Cardiac septum (tissue), 1 donor: Measurements from ENCODE around the gene SGTA. TPM values are rescaled to one million over a fixed set of nuclear protein-coding genes. Genes with fewer than 3 reads are reported as not detected.
"Not testable (repeated sequence)": the region's sequence is repeated elsewhere in the genome, so short reads cannot be mapped to it uniquely, and the experiment has no call there.

Source experiments
- DNase-seq: peaks from one replicate; pipeline ENCODE4 v3.0.0-alpha.2; 2020; ENCODE audit warnings: low spot score
- intact Hi-C: fragments of 100-400 bp; cut with DNase I; formaldehyde crosslinking; loops from one replicate; pipeline ENCODE4 v1.14.0; 2022
- total RNA-seq: library from RNA; stranded (reverse); fragmentation: NEBNext Ultra II Directional; extraction: Animal tissue kit (Norgen Biotek cat#: 25700); gene quantifications from one replicate; pipeline ENCODE4 v1.2.1, GENCODE V29; 2021
- donor health status: DM: no; HTN: no; CAD: no.

Gene SGTA
- total RNA-seq, 1 donor from 2014 or later = 54.1 TPM

DNA sequence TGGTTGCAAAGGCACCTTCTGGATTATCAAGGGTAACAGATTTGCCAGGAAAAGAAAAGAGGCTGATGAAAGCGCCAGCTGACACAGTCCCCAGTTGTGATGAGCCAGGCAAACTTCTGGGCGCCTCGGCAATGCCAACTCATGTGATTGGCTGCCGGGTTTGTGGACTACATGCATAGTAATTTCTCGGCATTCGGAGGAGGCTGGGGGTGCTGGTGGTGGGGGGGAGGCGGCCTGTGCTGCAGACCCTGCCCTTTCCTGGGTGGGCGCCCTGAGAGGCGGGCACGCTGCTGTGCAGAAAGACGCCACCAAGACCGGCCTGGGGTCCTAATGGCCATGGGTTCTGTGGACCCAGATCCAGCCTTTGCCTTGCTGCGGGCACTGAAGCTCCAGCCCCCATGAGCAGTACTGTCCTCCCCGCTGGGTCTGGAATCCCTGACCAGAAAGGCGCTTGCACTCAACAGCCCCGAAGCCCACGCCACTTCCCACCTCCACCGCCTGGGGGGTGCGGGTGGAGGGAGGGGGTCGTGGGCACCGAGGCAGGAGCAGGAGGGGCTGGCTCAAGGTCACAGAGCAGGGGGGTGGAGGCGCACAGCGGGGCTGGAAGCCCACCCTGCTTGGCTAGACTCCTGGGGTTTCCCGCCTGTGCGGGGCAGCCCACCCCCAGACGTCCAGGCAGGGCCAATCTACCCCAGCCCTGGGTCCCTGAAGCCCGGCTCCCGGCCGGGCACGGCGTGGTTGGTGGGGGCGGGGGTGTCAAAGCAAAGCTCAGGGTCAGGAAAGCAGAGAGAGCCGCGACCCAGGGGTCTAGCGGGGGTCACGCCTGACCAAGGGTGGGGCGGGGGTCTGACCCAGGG, 62.9 kb downstream of the SGTA start:
- DNase-seq = no peak
- intact Hi-C loops = loop anchor here (2.0 to 5.0 kb wide), 2 partner anchors 25 to 52 kb away; no protein-coding TSS in a partner anchor

GRCh38 chr19:2719232-2719735, 63.8 kb downstream of the SGTA start:
- intact Hi-C loops = no loop called here
- no peak for DNase-seq

DNA sequence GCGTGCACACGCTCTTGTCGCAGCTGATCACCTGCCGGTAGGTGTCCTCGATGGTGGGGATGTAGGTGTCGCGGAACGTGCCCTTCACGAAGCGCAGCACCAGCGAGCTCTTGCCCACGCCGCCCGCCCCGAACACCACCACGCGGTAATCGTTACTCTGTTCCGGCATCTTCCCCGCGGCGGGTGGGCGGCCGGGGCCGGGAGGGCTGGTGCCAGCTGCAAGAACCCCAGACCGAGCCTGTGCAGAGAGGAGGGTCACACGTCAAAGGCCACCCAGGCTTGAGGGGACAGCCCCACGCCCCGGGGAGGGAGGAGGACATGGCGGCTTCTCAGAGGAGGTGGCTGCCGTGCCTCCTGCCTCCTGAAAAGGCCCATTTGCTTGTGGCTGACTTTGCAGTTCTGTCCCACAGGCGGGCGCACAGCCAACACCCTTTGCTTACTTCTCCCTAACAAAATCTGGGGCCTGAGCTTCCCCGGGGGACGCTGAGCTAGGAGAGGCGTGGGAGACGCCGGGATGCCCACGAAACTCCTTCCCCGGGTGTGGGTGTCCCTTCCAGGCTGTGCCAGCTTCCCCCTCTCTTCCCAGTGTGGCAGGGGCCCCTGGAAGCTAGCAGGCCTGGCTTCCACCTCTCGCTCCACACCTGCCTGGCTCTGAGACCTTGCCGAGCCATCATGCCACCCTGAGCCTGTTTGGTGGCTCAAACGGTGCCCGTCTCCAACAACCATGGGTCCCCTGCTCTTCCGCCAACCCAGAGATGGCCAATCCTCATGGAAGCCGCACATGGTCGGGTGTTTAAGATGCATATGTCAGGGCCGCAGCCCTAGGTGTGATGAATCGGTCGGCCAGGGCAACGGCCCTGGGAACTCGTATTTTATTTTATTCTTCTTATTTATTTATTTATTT, 65.2 kb downstream of the SGTA start:
- intact Hi-C loops = no loop called here
- no peak for DNase-seq

GRCh38 chr19:2716722-2717637, 66.1 kb downstream of the SGTA start:
- intact Hi-C loops = no loop called here
- DNase-seq = no peak

DNA sequence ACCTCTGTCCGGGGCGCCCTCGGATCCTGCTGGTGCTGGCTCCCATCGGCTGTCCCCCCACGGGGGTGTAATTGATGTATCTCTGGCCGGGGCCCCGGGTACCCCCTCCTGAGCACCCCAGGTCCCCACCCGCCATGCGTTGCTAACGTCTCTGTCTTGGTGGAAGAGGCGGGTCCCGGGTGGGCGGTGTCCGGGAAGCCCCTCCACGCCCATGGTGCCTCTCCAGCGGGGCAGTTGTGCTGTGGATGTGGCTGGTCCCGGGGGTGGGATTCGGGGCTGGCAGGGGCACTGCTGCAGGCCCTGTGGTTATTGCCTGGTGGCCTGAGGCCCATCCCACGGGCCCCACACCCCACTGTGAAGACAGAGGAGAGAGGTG, 66.8 kb downstream of the SGTA start:
- intact Hi-C loops = no loop called here
- no peak for DNase-seq

DNA sequence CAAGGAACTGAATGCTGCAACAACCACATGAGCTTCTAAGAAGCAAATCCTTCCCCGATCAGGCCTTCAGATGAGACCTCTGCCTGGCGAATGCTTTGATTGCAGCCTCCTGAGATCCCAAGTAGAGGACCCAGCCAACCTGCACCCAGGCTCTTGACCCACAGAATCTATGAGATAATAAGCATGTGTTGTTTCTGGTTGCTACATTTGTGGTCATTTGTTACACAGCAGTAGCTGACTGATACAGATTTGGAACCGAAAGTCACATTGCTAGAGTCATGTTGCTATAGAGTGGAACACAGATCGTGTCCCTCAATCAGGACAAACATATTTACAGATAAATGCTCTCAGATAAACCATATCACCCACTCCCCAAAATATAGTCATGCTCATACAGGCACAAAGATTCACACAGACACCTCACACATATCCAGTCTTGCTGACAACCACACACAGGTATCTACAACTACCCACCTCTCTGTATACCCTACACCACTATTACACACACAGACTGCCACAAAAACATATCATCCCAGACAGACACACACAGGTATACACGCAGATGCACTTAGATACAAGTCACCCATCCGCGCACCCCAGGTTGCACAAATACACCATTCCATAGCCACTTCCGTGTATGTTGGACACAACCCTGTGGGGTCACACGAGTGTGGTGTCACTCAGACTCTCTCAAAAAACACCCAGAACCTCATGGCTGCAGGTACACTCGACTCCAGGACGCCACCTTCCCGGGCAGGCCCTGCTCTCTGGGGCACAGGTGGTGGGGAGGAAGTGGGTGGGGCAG, 67.4 kb downstream of the SGTA start:
- intact Hi-C loops = no loop called here
- no peak for DNase-seq

DNA sequence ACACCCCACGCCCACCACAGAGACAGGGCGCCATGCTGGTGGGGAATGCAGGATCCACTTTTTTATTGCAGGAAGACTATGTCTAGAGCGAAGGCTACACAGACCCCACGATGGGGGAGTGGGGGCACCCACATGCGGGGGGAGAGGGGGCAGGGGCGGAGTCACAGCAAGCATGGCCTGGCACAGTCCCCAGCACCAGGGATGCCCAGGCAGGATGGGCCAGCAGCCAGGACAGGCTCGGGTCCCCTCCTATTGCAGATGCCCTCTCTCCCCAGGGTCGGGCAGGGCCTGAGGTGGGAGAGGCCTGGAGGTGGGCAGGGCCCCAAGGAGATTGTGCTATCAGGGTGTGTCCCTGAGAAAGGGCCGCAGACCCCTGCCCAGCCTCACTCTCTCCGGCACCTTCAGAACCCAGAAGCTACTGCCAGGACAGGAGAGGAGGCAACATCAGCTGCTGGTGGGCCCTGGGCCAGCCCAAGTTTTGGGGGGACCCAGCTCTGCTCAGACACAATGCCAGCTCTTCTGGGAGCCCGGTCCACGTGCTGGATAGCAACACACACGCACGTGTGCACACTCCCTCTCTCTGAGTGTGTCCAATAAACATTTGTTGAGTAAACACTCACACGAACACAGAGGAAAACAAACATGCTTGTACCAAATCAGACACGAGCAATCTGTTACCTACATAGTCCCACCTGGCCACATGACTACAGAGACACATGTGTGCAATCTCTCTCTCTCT, 68.4 kb downstream of the SGTA start:
- intact Hi-C loops = no loop called here
- no peak for DNase-seq

DNA sequence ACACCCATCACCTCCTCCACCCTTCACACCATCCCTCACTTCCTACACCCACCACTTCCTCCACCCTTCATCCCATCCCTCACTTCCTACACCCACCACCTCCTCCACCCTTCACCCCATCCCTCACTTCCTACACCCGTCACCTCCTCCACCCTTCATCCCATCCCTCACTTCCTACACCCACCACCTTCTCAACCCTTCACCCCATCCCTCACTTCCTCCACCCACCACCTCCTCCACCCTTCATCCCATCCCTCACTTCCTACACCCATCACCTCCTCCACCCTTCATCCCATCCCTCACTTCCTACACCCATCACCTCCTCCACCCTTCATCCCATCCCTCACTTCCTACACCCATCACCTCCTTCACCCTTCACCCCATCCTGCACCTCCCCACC, 69.0 kb downstream of the SGTA start:
- DNase-seq, intact Hi-C loops: not testable (repeated sequence)

DNA sequence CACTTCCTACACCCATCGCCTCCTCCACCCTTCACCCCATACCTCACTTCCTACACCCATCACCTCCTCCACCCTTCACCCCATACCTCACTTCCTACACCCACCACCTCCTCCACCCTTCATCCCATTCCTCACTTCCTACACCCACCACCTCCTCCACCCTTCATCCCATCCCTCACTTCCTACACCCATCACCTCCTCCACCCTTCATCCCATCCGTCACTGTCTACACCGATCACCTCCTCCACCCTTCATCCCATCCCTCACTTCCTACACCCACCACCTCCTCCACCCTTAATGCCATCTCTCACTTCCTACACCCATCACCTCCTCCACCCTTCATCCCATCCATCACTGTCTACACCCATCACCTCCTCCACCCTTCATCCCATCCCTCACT, 69.9 kb downstream of the SGTA start:
- DNase-seq, intact Hi-C loops: not testable (repeated sequence)

- intact Hi-C loops = no loop called here
- DNase-seq = no peak
Observed at GRCh38 chr19:2711875-2712205, 71.2 kb downstream of the SGTA start.

GRCh38 chr19:2711172-2711874, 71.8 kb downstream of the SGTA start:
- intact Hi-C loops = no loop called here
- no peak for DNase-seq

GRCh38 chr19:2706251-2706650, 76.8 kb downstream of the SGTA start:
- intact Hi-C loops = no loop called here
- no peak for DNase-seq

Other genes starting within 250 kb of the SGTA start
- gene GNG7, start 80.6 kb downstream of the SGTA start, total RNA-seq = 30.9 TPM
- 113 TPM for gene DIRAS1, start 61.9 kb downstream of the SGTA start, total RNA-seq
- gene SLC39A3, start 43.3 kb downstream of the SGTA start, total RNA-seq = 17.9 TPM
- 34.6 TPM for gene THOP1, start 2.2 kb upstream of the SGTA start, total RNA-seq
- gene ZNF554, start 36.6 kb upstream of the SGTA start, total RNA-seq = 5.6 TPM
- 6.9 TPM for gene ZNF555, start 58.2 kb upstream of the SGTA start, total RNA-seq
- gene ZNF556, start 84.1 kb upstream of the SGTA start, total RNA-seq = not detected
- gene ZNF57, start 117.7 kb upstream of the SGTA start, total RNA-seq = 1.8 TPM
- gene ZNF77, start 161.7 kb upstream of the SGTA start, total RNA-seq = 2.0 TPM
- 1.0 TPM for gene TLE6, start 194.3 kb upstream of the SGTA start, total RNA-seq
- 48.0 TPM for gene TLE2, start 246.0 kb upstream of the SGTA start, total RNA-seq